GM21786 (cell line): ENCODE measurements around the gene NAPA.

Source experiments
- ATAC-seq: cut with Tn5 transposase; IDR thresholded peaks from one replicate; pipeline ENCODE4 v1.9.1; 2021; ENCODE audit not compliant: unreplicated experiment

Gene NAPA

DNA sequence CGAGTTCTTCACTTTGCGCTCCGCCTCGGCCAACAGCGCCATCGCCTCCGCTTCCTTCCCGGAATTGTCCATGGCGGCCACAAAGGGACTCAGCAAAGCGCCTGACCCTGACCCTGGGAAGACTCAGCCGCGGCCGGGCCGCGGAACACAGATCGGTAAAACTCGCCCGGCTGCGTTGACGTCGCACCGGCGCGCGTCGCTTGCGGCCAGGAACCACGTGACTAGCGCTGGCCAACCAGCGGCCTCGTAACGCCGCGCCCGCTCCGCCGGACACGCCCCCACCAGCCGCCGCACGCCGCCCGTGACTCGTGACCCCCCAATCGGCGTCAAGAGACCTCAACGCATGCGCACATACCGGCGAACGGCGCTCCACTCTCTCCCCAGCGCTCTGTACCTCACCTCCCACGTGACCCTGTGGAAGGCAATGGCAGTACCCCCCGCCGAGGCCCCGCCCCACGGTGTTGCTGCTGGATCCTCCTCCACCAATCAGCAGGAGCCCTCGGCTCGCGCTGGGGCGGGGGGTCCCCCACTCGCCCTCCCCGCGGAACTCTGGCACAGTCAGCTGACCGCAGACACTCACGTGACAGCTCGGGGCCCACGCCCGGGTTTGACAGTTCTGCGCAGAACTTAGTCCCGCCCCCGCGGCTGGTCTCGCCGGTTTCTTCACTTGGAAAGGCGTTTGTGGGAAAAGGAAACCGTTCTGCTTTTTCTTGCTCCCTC lies at the start of gene NAPA:
Gene NAPA (minus strand): TSS at position 195 of the 720 bp plus-strand sequence. CDS start 123 bp downstream, at position 72.
- peak; percentile 70 for ATAC-seq

DNA sequence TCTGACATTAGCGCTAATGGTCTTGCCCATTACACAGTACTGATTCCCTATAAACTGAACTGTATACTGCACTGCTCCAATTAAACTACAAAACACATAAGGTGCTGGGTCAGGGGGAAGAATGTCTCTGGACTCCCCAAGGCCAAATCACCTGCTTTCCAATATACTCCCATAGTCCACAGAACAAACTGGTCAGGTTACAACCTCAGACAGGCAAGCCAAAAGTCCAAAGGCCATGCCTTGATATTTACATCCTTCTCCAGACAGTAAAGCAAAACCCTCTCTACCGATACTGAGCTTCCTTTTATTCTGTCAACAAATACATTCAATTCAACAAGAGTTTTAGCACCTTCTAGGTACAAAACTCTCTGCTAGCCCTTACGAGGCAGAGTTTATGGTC lies 49.2 kb upstream of the NAPA start:
- ATAC-seq: no peak

DNA sequence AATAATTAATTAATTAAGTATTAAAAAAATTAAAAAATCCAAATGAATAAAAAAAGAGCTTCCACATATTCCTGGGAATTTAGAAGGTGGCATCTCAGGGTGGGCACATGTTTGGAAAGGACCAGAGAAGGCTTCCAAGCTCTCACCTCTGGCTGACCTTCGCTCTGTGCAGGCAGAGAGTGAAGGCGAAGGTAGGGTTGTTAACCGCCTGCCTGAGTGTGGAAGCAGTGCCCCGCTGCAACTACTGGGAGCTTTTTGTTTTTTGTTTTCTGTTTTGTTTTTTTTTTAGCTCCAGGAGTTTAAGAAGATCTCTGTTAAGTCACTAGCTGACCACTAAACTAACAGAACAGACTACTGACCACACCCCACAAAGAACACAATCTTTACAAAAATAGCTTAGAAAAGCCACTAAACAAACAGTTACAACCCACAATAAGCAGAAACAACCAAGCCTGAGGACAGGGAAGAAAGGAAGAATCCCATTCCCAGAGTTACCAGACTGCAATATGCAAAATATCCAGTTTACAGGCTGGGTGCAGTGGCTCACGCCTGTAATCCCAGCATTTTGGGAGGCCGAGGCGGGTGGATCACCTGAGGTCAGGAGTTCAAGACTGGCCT lies 46.7 kb upstream of the NAPA start:
- no peak for ATAC-seq

DNA sequence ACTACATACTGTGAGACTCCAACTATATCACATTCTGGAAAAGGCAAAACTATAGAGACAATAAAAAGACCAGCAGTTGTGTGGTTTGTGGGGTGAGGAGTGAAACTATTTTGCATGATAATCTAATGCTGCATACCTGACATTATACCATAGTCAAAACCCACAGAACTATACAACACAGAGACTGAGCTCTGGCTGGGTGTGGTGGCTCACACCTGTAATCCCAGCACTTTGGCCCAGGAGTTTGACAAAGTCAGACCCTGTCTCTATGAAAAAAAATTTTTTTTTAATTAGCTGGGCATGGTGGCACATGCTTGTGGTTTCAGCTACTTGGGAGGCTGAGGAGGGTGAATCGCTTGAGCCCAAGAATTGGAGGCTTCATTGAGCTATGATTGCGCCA lies 46.1 kb upstream of the NAPA start:
- ATAC-seq: no peak

DNA sequence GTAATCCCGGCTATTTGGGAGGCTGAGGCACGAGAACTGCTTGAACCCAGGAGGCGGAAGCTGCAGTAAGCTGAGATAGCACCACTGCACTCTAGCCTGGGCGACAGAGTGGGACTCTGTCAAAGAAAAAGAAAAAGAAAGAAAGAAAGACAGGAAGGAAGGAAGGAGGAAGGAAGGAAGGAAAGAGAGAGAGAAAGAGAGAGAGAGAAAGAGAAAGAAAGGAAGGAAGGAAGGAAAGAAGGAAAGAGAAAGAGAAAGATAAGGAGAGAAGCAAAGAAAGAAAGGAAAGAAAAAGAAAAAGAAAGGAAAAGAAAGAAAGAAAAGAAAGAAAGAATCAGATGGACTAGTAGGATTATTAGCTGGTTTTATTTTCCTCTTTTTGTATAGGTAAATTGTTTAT lies 35.3 kb upstream of the NAPA start:
- no peak for ATAC-seq

DNA sequence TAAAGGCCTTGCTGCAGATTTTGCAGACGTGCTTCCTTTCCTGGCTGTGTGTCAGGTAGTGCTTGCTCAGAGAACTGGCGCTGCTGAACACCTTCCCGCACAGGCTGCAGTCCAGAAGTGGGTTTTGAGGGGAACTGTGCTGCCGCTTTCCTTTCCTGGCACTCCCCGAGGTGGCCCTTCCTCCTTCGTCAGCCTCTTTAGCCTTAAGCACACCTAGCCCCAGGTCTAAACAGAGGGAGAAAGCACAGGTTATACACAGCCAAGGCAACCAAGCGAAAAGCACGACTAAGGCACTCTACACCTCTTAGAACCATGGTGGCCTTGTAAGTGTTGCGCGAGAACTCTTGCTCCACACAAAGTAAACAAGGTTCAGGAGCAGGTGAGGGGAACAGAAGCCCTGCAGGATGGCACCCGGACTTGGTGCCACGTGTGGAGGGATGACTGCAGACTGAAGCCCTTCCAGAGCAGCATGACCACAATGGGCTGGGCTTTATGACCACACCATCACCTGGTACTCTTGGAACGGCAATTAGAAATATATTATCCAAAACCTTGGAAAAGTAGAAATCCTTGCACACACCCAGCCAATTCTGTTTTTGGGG lies 34.5 kb upstream of the NAPA start:
- ATAC-seq: no peak

DNA sequence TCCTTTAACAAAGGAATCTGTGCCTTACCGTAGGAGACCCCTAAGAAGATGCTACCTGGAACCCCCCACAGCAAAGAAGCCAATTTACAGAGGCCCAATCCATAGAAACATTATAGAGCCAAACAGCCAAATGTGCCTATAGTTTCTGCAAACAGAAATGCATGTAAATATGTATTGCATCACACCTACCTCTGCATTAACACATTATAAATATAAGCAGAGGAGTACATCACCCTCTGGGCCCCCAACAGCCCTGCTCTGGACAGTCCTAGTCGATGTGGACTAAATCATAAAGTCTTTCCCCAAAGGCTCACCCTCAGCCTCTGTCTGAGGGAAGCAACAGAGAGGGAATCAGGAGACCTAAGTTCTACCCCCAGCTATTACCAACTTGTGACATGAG lies 32.3 kb upstream of the NAPA start:
- ATAC-seq: no peak

DNA sequence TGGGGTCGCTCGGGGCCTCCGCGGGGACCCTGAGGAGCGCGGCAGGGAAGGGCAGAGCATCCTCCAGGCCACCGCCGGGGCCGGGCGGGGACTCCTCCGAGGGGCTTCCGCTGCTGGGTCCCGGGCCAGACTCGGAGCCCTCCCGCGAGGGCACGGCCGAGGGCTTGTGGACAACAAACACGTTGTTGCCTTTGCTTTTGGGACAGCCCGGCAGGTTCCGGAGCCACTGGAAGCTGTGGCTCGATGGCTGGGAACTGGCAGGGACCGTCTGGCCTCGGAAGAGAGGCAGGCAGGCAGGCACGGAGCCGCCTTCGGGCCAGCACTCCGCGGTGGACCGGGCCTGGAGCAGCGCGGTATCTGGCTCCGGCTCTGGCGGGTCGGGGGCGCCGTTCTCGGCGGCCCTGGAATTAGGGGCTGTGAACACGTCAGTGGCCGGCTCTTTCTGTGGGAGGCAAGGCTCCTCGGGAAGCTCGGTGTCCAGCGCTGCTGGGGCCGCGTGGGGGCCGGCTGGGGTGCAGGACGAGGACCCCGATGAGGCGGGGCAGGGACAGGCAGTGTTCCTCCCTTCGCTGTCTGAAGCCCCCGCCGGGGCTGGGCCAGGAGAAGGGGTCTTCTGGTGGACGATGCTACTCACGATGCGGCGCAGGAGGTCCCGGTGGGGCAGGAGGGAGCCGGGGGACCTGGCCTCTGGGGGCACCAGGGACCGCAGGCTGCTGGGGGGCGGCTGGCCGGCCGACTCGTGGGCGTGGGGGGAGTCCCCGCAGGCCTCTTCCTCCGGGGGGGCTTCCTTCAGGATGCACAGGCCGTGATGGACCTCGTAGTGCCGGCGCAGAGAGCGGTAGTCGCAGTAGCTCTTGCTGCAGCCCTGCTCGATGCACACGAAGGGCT lies 30.4 kb upstream of the NAPA start:
- ATAC-seq: no peak

DNA sequence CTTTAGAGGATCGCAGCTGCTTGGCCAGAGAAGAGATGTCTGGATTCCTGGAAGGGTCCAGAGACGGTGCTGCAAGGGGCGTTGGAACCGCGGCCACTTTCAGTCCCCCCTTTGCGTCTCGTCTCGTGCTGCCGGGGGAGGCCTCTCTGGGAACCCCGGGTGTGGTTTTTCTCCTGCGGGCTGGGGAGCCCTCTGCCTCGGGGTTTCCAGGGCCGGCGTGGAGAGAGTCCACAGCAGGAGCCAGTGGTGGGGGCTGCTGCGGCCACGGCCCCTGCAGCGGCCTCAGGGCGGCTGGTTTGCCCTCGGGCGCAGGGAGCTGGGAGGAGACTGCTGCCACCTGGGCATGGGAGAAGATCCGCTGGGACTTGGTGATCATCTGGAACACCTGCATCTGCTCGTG lies 29.6 kb upstream of the NAPA start:
- ATAC-seq: no peak

DNA sequence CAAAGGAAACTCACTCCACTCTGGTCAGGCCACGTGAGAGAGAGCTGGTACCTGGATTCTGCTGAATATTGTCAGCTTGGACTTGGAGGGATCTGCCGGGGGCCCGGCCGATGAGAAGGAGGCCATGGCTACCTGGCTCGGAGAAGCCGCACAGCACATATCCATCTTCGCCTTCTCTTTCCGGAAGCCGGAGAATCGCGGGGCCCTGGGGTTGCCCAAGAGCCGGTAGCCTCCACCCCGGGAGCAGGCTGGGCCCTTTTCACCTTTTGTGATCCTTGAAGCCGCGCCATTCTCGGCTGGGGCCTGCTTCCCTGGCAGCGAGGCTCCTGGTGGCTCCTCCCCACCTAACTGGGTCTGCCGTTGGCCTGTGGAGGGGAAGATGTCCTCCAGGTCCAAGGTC lies 29.2 kb upstream of the NAPA start:
- ATAC-seq: no peak

DNA sequence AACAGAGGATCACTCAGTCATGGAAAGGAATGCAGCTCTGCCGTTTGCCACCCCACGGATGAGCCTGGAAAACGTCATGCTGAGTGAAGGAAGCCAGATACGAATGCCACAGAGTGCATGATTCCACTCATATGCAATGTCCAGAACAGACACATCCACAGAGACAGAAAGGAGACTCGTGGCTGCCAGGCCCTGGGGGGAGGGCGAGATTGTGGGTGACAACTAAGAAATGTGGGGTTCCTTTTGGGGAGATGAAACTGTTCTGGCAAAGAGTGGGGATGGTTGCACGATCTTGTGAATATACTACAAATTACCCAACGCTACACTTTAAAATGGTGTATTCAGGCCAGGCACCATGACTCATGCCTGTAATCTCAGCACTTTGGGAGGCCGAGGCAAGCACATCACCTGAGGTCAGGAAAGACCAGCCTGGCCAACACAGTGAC lies 27.2 kb upstream of the NAPA start:
- ATAC-seq: no peak

DNA sequence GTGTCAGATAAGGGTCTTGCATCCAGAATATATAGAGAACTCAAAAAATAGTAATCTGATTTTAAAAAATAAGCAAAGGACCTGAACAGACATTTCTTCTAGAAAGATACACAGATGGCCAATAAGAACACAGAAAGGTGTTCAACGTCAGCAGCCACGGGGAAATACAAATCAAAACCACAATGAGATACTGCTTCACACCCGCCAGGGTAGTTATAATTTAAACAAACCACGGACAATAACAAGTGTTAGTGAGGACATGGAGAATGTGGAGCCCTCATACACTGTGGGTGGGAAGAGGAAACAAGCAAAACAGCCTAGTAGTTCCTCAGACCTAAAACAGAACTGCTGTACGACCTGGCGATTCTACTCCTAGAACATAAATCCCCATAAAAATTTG lies 26.7 kb upstream of the NAPA start:
- no peak for ATAC-seq

DNA sequence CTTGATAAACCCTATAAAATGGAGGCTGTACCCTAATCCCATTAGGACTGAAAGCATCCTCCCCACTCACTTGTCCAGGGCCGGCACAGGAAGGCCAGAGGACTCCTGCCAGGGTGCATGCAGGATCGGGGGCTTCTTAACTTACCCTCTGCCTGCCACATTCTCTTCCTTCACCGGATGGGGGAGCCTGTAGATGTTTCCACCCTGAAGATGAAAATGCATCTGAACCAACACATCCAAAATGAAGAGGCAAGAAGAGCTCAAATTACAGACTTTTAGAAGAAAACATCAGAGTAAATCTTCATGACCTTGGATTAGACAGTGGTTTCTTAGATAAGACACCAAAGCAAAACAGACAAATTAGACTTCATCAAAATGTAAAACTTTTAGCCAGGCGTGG lies 25.9 kb upstream of the NAPA start:
- ATAC-seq: no peak

DNA sequence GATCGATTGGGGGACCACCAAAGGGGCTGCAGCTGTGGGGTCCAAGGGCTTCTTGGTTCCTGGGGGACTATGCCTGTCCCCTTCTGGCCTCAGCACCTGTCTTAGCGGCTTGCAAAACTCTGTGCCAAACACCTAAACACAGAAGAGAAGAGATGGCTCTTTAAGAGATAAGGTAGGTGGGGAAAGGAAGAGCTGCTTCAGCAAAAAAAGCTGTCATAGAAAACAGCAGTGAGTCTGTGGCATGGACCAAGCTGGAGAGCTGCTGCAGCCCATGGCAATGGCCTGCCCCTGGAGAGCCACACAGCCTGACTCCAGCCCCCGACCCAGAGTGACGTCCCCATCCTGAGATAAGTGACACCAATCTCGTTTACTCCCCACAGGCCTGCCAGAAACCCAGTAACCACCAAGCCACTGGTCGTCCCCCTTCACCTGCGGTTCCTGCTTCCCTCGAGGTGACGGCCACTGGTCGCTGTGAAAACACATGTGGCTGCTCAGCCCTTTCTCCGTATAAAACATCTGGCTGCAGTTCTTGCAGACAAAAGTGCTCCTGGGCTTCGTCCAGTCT lies 25.0 kb upstream of the NAPA start:
- no peak for ATAC-seq

DNA sequence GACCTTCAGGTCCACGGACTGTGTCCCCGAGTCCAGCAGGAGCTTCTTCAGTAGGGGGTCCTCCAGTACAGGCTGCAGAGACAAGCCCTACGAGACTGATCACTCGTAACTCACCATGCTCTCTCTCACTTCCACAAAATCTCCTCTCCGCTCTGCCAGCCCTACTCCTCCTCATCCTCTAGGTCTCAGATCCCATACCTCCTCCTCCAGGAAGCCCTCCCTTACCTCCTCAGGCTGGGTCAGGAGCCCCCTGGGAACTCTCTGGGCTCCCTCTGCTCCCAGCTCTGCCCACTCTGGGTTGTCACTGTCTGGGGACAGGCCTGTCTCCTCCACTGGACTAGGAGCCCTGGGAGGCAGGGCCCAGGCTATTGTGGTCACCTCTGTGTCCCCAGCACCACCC lies 23.9 kb upstream of the NAPA start:
- no peak for ATAC-seq

DNA sequence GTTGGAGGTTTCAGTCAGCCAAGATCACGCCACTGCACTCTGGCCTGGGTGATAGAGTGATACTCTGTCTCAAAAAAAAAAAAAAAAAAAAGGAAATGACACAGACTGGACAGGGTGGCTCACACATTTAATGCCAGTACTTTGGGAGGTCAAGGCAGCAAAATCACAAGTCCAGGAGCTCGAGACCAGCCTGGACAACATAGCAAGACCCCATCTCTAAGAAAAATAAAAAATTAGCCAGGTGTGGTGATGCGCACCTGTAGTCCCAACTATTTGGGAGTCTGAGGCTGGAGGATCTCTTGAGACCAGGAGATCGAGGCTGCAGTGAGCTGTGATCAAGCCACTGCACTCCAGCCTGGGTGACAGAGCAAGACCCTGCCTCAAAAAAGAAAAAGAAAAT lies 22.6 kb upstream of the NAPA start:
- no peak for ATAC-seq

DNA sequence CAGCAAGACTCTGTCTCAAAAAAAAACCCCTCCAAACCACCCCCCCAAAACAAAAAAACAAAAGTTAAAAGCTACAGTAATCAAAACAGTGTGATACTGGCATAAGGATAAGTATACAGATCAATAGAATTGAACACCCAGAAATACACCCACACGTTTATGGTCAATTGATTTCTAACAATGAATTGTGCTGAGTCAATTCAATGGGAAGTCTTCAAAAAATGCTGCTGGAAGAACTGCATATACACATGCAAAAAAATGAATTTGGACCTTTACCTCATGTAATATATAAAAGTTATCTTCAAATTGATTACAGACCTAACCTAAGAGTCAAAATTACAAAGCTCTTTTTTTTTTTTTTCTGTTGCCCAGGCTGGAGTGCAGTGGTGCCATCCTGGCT lies 19.8 kb upstream of the NAPA start:
- ATAC-seq: no peak

DNA sequence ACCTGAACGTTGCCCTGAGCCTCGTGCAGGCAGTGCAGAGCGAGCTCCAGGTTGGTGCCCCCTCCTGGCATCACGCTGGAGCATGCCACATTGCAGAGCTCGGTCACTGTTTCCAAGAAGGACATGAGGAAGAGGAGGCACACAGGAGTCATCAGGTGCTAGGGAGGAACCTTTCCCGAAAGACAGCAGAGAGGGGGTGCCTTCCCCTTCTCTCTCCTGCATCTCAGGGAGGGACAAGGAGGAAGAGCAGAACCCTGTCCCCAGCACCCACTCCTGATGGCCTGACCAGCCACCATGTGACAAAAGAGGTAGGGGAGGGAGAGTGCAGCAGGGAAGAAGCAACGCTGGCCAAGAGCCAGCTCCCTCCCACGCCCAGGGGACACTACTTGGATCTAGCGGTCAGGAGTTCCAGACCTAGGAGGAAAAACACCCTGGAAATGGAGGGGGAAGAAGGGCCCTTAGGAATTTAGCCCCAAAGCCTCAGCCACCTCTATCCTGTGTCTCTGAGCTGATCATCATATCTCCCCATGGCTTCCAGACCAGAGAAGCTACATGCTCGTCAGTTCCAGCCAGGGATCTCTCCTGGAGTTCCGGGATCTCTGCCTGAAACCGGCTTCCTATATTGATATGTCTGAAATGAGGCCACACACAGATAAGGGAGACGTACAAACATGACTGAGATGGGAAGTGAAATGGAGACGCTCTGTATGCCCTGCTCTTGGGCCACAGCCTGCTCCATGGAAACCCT lies 17.0 kb upstream of the NAPA start:
- ATAC-seq: no peak

DNA sequence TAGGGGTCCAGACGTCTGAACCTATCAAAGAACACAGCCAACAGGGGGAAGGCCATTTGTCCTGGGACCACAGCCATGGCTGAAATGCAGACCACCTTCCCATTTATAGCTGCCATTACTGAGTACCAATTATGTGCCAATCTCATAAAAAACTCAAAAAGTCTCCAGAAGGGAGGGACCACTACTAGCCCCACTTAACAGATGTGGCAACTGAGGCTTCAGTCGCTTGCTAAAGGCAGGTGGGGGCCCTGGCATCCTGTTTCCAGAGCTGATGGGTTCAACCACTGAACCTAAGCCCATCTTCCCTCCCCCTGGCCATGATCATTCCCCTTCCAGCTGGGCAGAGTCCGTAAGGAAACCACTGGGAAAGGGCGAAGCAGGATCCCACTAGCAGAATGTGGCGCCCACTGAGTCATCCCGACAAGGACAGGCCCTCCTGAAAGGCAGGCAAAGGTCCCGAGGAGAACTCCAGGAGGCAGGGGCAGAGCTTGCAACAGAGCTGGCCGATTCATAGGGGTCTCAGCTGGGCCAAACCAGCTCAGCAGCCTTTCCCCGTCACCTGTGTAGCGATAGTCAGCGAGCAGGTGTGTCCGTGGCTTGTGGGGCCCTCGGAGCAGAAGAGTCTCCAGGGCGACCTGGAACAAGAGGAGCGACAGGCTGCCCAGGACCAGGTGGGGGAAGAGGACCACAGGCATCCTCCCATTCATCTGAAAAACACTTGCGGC lies 14.3 kb upstream of the NAPA start:
- no peak for ATAC-seq

DNA sequence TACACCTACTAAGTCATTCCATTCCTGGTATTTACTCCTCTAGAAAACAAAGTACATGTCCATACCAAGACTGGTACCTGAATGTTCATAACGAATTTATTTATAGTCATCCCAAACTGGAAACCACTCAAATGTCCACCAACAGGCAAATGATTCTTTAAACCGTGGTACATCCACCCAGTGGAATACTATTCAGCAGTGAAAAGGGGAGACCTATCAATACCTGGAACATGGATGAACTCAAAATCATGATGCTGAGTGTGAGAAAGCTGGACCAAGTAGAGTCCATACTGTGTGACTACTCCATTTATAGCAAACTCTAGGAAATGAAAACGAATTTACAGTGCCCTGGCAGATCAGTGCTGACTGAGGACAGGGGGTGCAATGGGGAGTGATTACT lies 11.9 kb upstream of the NAPA start:
- ATAC-seq: no peak
